ENCODE data around the gene PPP2CA.
A peak's percentile ranks its signal among the peaks of the same experiment; 100 is the strongest.
"Not testable (repeated sequence)": the region's sequence is repeated elsewhere in the genome, so short reads cannot be mapped to it uniquely, and the experiment has no call there.

The PPP2CA gene

DNA sequence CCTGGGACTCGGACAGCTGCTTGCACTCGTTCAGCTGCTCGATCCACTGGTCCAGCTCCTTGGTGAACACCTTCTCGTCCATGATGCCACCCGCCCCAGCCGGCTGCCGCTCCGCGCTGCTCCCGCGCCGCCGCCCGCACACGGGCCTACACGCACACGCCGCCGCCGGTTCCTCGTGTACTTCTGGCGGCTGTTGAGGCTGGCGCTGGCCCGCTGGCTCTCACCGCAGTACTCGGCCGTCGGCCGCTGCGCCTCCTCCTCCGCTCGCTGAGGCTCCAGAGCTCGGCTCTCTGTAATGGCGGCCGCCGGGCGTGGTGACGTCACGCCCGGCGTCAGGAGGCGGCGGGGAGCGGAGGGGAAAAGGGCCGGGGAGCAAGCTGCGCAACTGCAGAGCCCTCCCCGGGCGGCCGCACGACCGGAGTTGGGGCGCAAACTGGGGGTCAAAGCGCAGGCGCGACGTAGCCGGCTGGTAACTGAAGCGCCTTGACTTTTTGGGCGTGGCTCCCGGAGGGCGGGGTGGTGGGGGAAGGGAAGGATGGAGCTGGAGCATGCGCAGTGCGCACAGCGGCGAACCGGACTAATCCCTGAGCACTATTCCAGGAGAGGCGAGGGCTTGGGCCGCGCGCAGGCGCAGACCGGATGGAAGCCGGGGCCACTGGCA is at the start of gene PPP2CA:
Gene PPP2CA, minus strand, starts transcription at position 294 of the 661 bp plus-strand sequence. Its CDS starts 212 bp downstream, at position 82.
- DNase-seq (ENCODE audit: low read depth), result peak; percentile 91

DNA sequence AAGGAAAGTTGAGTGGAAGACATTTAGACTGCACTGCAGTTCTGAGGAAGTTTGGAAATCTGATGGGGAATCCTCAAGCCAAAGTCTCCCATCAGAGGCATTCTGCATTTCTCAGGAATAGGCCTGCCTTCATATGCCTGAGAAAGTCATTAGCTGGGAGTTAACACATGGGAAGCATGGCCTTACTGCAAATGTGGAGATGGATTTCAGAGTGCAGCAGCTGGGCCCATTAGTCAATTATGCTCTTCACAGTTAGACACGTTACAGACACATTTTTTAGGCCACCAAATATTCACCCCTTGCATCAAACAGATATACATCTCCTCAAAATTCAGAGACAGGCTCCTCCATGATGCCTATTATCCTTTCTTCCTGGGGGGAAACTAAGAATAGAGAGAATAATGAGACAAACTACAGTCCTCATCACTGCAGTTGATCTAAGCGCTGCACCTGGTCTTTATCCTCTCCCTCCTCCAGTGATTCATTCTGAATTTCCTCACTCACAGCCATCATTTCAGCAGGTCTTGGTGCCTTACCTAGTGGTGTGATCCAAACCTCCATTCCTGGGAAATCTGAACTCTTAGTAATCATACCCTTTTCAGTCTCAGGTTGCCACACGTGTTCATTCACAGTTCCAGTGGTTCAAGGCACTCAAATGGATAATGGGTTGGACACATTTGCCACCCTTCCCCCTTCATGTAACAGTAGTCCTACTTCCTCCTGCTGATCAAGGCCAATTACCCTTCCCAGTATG is 47.9 kb upstream of the PPP2CA start:
- no peak for DNase-seq (ENCODE audit: low read depth)

DNA sequence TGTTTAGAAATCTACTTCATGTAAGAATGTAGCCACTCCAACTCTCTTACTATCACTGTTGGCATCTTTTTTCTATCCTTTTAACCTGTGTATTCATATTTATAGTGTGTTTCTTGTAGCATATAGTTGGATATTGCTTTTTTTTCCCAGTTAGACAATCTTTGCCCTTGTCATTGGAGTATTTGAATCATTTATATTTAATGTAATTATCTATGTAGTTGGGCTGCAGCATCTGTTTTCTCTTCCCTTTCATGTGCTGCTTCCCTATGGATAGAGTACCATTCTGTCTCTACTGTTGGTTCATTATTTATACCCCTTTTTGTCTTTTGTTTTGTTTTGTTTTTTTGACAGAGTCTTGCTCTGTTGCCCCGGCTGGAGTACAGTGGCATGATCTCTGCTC is 45.2 kb upstream of the PPP2CA start:
- no peak for DNase-seq (ENCODE audit: low read depth)

DNA sequence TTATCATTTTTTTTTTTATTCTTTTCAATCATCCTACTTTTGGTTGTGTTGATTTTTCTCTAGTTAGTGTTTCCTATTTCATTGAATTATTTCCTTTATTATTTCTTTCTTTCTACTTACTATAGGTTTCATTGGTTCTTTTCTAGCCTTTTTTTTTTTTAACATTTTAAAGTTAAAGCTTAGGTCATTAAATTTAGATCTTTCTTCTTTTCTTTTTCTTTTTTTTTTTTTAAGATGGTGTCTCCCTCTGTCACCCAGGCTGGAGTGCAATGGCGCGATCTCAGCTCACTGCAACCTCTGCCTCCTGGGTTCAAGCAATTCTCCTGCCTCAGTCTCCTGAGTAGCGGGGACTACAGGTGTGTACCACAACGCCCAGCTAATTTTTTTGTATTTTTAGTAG is 43.0 kb upstream of the PPP2CA start:
- DNase-seq (ENCODE audit: low read depth), result no peak

DNA sequence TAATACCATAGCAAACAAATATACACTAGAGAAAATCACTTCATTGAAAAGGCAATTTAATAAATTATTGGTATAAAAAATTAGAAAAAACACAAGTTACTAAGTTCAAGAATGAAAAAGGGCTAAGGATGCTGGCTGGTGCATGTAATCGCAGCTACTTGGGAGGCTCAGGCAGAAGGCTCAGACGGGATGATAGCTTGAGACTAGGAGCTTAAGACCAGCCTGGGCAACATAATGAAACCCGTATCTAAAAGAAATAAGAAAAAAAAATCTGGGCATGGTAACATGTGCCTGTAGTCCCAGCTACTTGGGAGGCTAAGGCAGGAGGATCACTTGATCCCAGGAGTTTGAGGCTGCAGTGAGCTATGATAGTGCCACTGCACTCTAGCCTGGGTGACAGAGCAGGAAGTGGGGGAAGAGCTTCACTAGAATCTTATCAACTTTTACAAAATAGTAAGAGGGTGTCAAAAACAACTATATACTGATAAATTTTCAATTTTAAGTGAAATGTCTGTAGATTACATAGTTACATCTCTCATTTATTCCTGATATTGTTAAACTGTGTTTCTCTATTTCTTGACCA is 42.2 kb upstream of the PPP2CA start:
- no peak for DNase-seq (ENCODE audit: low read depth)

DNA sequence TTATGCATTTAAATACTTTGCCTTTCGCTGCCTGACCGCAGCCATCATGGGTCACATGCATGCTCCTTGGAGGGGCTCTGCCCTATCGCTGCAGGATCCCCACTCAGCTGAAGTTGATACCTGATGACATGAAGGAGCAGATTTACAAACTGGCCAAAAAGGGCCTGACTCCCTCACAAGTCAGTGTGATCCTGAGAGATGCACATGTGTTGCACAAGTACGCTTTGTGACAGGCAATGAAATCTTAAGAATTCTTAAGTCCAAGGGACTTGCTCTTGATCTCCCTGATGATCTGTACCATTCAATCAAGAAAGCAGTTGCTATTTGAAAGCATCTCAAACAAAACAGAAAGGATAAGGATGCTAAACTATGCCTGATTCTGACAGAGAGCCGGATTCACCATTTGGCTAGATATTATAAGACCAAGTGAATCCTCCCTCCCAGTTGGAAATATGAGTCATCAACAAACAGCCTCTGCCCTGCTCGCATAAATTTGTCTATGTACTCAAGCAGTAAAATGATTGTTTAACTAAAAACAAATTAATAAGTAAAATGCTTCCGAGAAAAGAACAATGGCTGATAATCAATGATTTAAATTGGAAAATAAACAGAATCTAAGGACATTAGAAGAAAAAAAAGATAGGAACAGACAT is 41.6 kb upstream of the PPP2CA start:
- DNase-seq (ENCODE audit: low read depth), result no peak

DNA sequence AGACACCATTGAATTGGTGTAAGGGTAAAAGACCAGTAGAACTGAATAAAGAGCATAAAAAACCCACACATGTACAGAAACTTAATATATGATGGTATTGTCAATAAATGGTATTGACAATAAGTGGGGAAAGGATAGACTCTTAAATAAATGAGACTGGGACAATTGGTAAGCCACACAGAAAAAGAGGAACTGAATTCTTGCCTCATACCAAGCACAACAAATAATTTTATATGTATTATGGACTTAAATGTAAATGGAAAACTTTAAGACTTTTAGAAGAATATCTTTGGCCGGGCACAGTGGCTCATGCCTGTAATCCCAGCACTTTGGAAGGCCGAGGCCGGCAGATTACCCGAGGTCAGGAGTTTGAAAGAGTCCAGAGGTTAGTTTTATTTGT is 37.9 kb upstream of the PPP2CA start:
- no peak for DNase-seq (ENCODE audit: low read depth)

DNA sequence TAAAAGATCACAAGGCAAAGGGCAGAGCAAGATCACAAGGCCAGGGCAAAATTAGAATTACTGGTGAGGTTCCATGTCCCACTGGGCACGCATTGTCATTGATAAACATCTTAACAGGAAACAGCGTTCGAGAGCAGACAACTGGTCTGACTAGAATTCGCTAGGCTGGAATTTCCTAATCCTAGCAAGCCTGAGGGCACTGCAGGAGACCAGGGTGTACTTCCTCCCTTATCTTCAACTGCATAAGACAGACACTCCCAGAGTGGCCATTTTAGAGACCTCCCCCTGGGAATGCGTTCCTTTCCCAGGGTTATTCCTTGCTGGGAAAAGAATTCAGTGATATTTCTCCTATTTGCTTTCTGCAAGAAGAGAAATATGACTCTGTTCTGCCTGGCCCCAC is 36.8 kb upstream of the PPP2CA start:
- DNase-seq (ENCODE audit: low read depth), result not testable (repeated sequence)

DNA sequence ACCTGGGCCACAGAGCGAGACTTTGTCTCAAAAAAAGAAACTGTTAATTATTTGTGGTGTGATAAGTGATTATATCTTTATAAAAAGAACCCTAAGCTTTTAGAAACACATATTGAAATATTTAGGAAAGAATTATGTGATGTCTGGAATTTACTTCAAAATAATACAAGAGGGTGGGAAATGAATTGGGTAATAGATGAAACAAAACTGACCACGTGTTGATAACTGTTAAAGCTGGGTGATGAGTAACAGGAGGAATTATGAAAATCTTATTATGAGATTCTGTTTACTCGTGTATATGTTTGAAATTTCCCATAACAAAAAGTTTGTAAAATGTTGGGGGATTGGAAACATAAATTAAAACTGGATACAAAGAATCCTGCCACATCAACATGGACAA is 33.0 kb upstream of the PPP2CA start:
- DNase-seq (ENCODE audit: low read depth), result no peak

DNA sequence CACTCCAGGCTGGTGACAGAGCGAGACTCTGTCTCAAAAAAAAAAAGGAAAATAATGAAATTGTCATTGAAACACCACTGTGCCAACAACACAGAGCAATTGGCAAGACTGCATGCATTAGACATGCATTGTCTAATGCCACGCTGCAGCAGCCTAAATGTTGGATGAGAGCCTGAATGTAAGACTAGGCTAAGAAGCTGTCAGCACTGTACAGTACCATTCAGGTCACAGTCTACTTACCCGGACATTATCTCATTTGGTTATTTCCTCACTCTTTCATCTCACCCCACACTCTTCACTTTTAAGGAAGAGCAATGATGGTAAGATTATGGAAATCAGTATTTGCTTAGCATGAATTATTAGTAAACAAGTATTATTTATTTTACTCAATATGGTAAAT is 31.3 kb upstream of the PPP2CA start:
- no peak for DNase-seq (ENCODE audit: low read depth)

DNA sequence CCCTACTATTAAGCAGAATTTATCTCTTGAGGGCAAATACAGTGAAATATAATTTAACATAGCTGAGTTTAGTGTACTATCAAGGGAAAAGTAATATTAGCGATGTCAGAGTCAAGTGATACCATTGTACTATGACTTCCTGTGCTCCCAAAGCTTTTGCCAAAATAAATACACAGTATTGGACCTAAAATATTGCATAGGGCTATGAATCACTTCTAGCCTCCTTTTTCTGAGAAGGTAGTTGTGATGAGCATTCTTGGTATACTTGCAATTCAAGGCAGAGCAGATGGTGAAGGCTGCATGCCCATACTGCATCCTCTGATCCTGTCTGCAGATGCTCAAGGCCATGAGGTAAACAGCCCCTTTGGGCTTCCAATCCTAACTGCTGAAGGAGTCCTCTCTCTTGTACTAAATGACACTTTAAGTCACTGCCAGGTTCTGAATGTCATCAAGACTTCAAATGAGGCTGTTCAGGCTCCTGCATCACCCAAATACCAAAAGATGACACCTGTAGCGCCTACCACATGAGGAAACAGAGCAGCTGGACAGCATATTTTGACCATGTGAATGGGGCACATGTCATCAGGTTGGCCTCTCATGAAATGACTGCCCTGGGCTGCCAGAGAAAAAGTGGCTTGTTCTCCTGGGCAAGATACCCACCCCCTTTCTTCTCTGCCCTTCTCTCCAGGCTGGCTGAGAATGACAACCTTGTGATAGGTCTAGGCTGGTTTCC is 29.7 kb upstream of the PPP2CA start:
- DNase-seq (ENCODE audit: low read depth), result no peak

DNA sequence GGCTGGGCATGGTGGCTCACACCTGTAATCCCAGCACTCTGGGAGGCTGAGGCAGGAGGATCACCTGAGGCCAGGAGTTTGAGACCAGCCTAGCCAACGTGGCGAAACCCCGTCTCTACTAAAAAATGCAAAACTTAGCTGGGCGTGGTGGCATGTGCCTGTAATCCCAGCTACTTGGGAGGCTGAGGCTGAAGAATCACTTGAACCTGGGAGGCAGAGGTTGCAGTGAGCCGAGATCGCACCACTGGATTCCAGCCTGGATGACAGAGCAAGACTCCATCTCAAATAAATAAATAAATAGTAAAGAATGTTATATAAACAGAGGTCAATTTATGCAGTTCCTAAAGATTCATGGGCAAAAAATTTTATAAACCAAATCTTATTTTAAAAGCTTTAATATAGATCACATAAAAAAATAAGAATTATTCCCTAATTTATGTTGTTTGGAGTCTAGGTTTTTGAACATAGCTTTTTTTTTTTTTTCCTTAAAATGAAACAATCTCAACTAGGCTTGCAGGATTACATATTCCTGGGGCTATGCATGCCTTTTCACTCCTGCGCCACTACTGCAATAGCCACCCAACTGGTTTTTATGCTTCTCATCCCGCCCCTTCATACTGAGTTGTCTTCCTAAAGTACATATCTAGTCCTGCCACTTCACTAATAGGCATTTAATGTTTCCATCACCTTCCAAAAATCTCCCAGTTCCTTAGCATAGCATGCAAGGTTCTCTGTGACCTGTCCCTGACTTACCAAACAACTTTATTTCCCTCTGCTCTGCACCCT is 27.7 kb upstream of the PPP2CA start:
- DNase-seq (ENCODE audit: low read depth), result not testable (repeated sequence)

DNA sequence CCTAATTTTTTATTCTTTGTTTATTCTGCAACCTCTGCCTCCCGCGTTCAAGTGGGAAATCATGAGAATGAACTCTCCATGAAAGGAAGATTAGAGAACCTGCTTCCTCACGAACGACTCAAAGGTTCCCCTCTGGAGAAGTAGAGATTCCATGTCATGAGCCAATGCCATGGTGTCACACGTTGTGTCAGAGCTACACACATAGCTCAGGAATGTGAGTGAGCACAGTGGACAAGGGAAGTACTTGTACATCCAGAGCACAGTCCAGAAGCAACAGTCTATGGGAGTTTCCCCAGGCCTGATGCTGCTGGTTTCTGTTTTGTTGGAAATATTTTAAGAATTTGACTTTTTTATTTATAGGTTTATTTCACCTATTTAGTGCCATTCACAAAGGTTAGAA is 26.8 kb upstream of the PPP2CA start:
- DNase-seq (ENCODE audit: low read depth), result no peak

DNA sequence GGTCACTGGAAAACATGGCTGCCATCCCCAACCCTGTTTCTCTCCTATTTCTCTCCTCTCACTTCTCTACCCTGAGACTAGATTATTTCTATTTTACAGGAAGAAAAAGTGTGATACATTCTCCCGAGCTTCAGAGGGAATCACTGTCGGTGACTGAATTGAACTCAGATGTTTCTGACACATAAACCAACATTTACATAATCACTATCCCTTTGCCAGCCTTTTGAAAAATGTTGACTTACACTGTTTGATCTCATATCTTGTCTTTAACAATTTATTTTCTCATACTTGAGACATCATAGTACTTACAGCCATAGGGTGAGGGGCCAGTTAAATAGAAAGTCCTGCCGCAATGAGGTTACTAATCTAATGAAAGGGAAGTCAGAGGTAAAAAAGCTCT is 25.1 kb upstream of the PPP2CA start:
- no peak for DNase-seq (ENCODE audit: low read depth)

DNA sequence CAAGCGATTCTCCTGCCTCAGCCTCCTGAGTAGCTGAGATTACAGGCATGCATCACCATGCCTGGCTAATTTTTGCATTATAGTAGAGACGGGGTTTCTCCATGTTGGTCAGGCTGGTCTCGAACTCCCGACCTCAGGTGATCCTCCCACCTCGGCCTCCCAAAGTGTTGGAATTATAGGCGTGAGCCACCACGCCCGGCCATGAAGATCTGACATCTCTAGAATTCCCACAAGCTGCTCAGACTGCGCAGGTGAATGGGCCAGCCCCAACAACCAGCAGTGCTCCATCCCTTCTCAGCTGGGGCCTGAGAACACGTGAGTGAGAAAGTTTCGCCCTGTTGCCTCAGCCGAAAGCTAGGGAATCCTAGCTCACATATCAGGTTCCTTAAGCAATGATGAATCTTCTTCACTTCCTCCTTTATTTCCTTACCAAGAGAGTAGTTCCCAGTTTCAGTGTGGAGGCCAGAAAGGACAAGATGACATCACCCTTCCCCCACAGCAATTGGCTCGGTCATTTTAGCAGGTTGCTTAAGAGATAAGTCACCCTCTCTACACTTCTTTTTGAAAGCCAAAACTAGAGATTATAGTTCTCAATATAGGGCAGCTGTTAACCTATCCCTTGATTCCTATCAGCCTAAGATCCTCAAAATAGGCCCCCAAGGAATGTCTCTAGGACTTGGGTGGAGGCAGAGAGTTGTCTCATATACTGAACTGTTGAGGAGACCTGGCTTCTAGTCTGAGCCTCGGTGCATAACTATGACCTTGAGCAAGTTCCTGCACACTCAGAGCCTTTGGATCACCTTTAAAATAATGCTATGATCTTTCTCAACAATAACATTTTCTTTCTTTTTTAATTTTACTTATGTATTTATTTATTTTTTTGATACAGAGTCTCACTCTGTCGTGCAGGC is 23.9 kb upstream of the PPP2CA start:
- peak; percentile 49 for DNase-seq (ENCODE audit: low read depth)

DNA sequence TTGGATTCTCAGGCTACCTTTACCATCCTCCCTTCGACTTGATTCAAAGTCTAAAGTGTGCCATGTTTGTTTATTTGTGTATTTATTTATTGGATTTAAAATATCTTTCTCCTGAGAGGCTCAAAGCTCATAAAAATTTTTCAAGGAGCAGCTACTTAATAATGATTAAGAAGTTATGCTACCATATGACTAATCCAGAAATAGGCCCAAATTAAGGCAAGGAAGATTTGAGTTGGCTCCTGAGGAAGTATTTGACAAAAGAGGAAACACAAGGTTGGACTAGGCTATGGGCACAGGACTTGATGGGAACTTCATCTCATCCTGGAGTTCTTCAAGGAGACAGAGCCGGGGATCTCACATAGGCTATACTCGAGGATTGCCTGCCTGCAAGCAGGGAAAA is 22.4 kb upstream of the PPP2CA start:
- DNase-seq (ENCODE audit: low read depth), result no peak

DNA sequence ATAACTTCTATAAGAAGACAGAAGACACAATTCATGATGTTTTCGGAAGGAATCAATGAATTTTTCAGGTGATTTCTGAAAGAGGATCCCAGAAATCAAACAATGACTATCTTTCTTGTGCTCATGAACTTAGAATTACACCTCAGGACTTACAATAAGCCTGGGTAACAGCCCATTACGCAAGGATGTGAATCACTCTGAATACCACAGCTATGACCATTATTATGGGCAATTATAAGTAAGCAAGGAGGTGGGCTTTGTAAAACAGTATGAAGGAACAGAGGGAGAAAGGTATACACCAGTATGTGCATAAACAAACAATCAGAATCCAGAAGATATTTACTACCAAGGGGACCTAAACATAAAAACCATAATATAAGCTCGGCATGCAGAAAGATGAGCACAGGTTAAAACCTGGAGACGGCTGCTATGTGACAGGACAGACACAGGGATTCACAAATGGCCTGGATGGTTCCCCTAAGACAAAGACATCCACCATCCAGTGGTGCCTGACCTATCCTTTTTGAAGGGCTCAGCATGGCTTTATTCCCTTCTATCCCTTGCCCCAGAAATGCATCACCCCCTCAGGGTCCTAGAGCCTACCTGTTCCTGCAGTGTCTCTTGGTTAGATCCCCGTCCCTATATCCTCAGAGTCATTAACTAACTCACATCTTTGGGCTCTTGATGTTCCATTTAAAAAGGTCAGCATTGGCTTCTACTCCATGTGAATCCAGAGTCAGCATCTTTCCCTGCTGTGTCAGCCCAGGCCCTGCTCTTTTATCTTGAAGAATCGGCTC is 21.8 kb upstream of the PPP2CA start:
- no peak for DNase-seq (ENCODE audit: low read depth)

DNA sequence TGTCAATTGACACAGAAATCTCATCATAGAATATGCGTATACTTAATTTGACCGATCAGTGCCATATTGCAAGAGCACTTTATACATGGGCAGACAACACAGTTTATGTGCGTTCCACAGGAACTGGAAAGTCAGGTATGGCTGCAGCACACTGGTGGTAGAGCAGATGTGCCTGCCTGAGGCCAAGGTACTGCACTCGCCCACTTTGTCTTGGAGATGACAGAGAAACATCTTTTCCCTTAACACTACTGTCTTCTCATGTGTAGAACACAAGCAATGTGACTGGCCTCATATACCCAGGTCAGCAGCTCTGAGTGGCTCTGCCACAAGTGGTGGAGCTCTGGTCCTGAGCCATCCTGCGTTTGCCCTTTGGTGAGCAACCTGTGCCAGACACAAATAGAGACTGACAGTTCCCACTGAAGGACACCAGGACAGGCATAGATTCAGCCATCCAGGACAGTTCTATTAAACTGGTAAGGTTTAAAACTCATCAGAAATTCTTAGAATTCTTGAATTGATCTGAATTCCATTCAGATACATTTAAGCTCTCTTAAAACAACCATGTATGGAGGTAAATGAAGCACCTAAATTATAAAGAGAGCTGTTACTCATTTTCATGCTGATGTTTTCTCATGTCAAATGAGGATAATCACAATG is 21.0 kb upstream of the PPP2CA start:
- no peak for DNase-seq (ENCODE audit: low read depth)

DNA sequence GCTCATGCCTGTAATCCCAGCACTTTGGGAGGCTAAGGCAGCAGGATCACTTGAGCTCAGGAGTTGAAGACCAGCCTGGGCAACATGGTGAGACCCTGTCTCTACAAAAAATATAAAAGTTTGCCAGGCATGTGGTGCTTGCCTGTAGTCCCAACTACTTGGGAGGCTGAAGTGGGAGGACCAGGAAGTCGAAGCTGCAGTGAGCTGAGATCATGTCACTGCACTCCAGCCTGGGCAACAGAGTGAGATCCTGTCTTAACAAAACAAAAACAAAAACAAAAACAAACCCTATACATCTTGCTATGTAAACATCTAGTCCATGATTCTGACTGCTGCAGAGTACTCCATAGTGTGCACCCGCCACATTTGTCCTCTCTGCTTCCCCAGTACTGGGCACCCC is 19.8 kb upstream of the PPP2CA start:
- no peak for DNase-seq (ENCODE audit: low read depth)
